ENCODE measurements around the gene HTR3D.

The HTR3D gene

GRCh38 chr3:184015381-184016019, 16.0 kb upstream of the HTR3D start:
- peaks cover 5% of the 10 kb centered on the region for H3K9me3 ChIP-seq (ENCODE audit: insufficient read depth, low read depth, low read length)
- no peak overlapping the region for H2AK5ac ChIP-seq (ENCODE audit: low read length)
- whole genome bisulfite sequencing (ENCODE audit: extremely low coverage, insufficient coverage, insufficient read length) = no CpG with 5 or more reads among the region's 10 CpGs
- no peak overlapping the region for H4K8ac ChIP-seq (ENCODE audit: low read depth, low read length)
- H4K12ac ChIP-seq (ENCODE audit: low read depth, low read length) = no peak overlapping the region
- no peak overlapping the region for H2BK120ac ChIP-seq (ENCODE audit: insufficient read depth, low read length, poor library complexity)
- H2AFZ ChIP-seq (ENCODE audit: insufficient read depth, low read length, poor library complexity) = no peak overlapping the region
- peak overlapping the region; percentile 39 for H3K4ac ChIP-seq (ENCODE audit: low read depth, low read length)
- no peak overlapping the region for H3K9ac ChIP-seq (ENCODE audit: low read length)
- no peak overlapping the region for H3K4me2 ChIP-seq (ENCODE audit: low read length)
- H3K36me3 ChIP-seq (ENCODE audit: control insufficient read depth in 1 of 2, insufficient read depth in 2 of 2, low read length in 2 of 2) = peaks cover 0 to 5% of the 10 kb centered on the region in 2 experiments
- no peak overlapping the region for H3K18ac ChIP-seq (ENCODE audit: low read length)
- H3K79me1 ChIP-seq (ENCODE audit: low read length) = peaks cover 9% of the 10 kb centered on the region
- no peak overlapping the region for H3K14ac ChIP-seq (ENCODE audit: low read length)
- no peak overlapping the region for H4K91ac ChIP-seq (ENCODE audit: low read depth, low read length)
- H3K79me2 ChIP-seq (ENCODE audit: control insufficient read depth, insufficient read depth, low read length, poor library complexity) = peaks cover 11% of the 10 kb centered on the region
- no peak overlapping the region for H2BK5ac ChIP-seq (ENCODE audit: low read depth, low read length, poor library complexity)
- no peak overlapping the region for H3K4me3 ChIP-seq (ENCODE audit: low read depth, low read length)
- no peak overlapping the region for H2BK12ac ChIP-seq (ENCODE audit: low read length)
- no peak overlapping the region for H3K27ac ChIP-seq (ENCODE audit: low read depth, low read length)
- H3K27me3 ChIP-seq (ENCODE audit: insufficient read depth, low read length) = no peaks in the 10 kb centered on the region
- peaks cover 7% of the 10 kb centered on the region in 2 experiments for H3K4me1 ChIP-seq (ENCODE audit: control insufficient read depth in 1 of 2, insufficient read depth in 2 of 2, low read length in 2 of 2)
- no peak overlapping the region for H3K23ac ChIP-seq (ENCODE audit: low read length)
- DNase-seq = no peak

GRCh38 chr3:184016169-184016570, 15.4 kb upstream of the HTR3D start:
- H3K36me3 ChIP-seq (ENCODE audit: control insufficient read depth in 1 of 2, insufficient read depth in 2 of 2, low read length in 2 of 2) = peaks cover 0 to 5% of the 10 kb centered on the region in 2 experiments
- H3K4me2 ChIP-seq (ENCODE audit: low read length) = peak overlapping the region; percentile 4
- no CpG with 5 or more reads among the region's 5 CpGs for WGBS (ENCODE audit: extremely low coverage, insufficient coverage, insufficient read length)
- no peak overlapping the region for H3K4ac ChIP-seq (ENCODE audit: low read depth, low read length)
- no peak overlapping the region for H2BK120ac ChIP-seq (ENCODE audit: insufficient read depth, low read length, poor library complexity)
- no peak overlapping the region for H3K23ac ChIP-seq (ENCODE audit: low read length)
- no peak overlapping the region for H4K8ac ChIP-seq (ENCODE audit: low read depth, low read length)
- H3K27me3 ChIP-seq (ENCODE audit: insufficient read depth, low read length) = no peaks in the 10 kb centered on the region
- no peak overlapping the region for H3K18ac ChIP-seq (ENCODE audit: low read length)
- H2AFZ ChIP-seq (ENCODE audit: insufficient read depth, low read length, poor library complexity) = no peak overlapping the region
- H2BK5ac ChIP-seq (ENCODE audit: low read depth, low read length, poor library complexity) = no peak overlapping the region
- no peak for DNase-seq
- peaks cover 11% of the 10 kb centered on the region for H3K79me2 ChIP-seq (ENCODE audit: control insufficient read depth, insufficient read depth, low read length, poor library complexity)
- H2BK12ac ChIP-seq (ENCODE audit: low read length) = no peak overlapping the region
- H4K91ac ChIP-seq (ENCODE audit: low read depth, low read length) = no peak overlapping the region
- no peak overlapping the region for H3K9ac ChIP-seq (ENCODE audit: low read length)
- H3K79me1 ChIP-seq (ENCODE audit: low read length) = peaks cover 9% of the 10 kb centered on the region
- H4K12ac ChIP-seq (ENCODE audit: low read depth, low read length) = no peak overlapping the region
- no peak overlapping the region for H2AK5ac ChIP-seq (ENCODE audit: low read length)
- H3K14ac ChIP-seq (ENCODE audit: low read length) = no peak overlapping the region
- H3K4me3 ChIP-seq (ENCODE audit: low read depth, low read length) = no peak overlapping the region
- H3K4me1 ChIP-seq (ENCODE audit: control insufficient read depth in 1 of 2, insufficient read depth in 2 of 2, low read length in 2 of 2) = peaks cover 7% of the 10 kb centered on the region in 2 experiments
- H3K27ac ChIP-seq (ENCODE audit: low read depth, low read length) = no peak overlapping the region
- peaks cover 5% of the 10 kb centered on the region for H3K9me3 ChIP-seq (ENCODE audit: insufficient read depth, low read depth, low read length)

DNA sequence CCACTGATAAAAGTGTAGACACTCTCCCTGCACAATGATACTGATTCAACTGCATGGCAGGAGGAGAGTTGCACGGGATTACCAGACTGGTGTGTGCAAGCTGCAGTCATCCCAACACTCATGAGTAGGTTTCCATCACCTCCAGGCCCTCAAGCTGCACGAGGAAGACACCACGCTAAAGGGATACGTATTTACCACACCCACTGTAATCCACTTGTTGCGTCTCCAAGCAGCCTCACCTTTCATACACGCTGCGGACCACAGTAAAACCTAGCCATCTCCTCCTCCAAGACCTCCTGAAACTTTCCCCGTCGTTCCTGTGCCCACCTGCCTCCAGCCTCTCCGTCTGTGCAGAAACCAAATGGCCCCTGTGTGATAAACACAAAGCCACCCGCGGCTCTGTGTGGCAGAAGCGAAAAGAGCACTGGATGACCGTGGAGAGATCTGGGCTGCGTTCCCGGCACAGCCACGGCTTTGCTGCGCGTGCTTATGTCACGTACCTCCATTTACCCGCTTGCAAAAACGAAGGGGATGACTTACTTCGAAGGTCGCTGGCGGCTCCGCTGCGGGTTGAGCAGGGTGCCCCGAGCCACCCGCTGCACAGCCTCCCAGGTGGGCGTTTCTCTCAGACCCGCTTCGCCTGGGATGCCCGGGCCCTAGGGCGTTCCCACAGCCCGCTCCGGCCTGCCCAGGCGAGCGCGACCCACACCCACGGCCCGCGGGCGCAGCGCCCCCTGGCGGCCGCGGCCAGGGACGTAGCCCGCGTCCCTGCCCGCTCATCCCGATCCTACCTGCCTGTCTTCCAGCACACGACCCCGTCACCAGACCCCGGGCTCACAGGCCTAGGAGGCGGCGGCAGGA, 14.5 kb upstream of the HTR3D start:
- peak overlapping the region; percentile 65 for H2BK120ac ChIP-seq (ENCODE audit: insufficient read depth, low read length, poor library complexity)
- no peak overlapping the region for H3K23ac ChIP-seq (ENCODE audit: low read length)
- H3K36me3 ChIP-seq (ENCODE audit: control insufficient read depth in 1 of 2, insufficient read depth in 2 of 2, low read length in 2 of 2) = peaks cover 0 to 5% of the 10 kb centered on the region in 2 experiments
- no peak overlapping the region for H2BK12ac ChIP-seq (ENCODE audit: low read length)
- peak overlapping the region; percentile 52 for H3K4me2 ChIP-seq (ENCODE audit: low read length)
- peak overlapping the region; percentile 85 for H3K14ac ChIP-seq (ENCODE audit: low read length)
- H2BK5ac ChIP-seq (ENCODE audit: low read depth, low read length, poor library complexity) = peak overlapping the region; percentile 43
- peak overlapping the region; percentile 83 for H4K8ac ChIP-seq (ENCODE audit: low read depth, low read length)
- H3K79me2 ChIP-seq (ENCODE audit: control insufficient read depth, insufficient read depth, low read length, poor library complexity) = peaks cover 11% of the 10 kb centered on the region
- peak overlapping the region; percentile 72 for H4K91ac ChIP-seq (ENCODE audit: low read depth, low read length)
- no peaks in the 10 kb centered on the region for H3K27me3 ChIP-seq (ENCODE audit: insufficient read depth, low read length)
- WGBS (ENCODE audit: extremely low coverage, insufficient coverage, insufficient read length) = no CpG with 5 or more reads among the region's 57 CpGs
- peak overlapping the region; percentile 50 for H4K12ac ChIP-seq (ENCODE audit: low read depth, low read length)
- no peak overlapping the region for H3K27ac ChIP-seq (ENCODE audit: low read depth, low read length)
- peaks cover 7% of the 10 kb centered on the region in 2 experiments for H3K4me1 ChIP-seq (ENCODE audit: control insufficient read depth in 1 of 2, insufficient read depth in 2 of 2, low read length in 2 of 2)
- H3K9ac ChIP-seq (ENCODE audit: low read length) = peak overlapping the region; percentile 83
- peak overlapping the region; percentile 70 for H3K4ac ChIP-seq (ENCODE audit: low read depth, low read length)
- peaks cover 5% of the 10 kb centered on the region for H3K9me3 ChIP-seq (ENCODE audit: insufficient read depth, low read depth, low read length)
- H3K4me3 ChIP-seq (ENCODE audit: low read depth, low read length) = peak overlapping the region; percentile 97
- peak overlapping the region; percentile 32 for H2AK5ac ChIP-seq (ENCODE audit: low read length)
- peaks cover 9% of the 10 kb centered on the region for H3K79me1 ChIP-seq (ENCODE audit: low read length)
- H2AFZ ChIP-seq (ENCODE audit: insufficient read depth, low read length, poor library complexity) = peak overlapping the region; percentile 89
- peak overlapping the region; percentile 60 for H3K18ac ChIP-seq (ENCODE audit: low read length)
- DNase-seq = peak; percentile 89 to 92

GRCh38 chr3:184017672-184018423, 13.7 kb upstream of the HTR3D start, which contains the start of gene ABCC5:
Gene ABCC5 (minus strand): TSS chr3:184017884. CDS start chr3:184014392, 3,492 bp downstream.
- H3K23ac ChIP-seq (ENCODE audit: low read length) = no peak within 1 kb of the TSS

More at GRCh38 chr3:184017672-184018423, 13.7 kb upstream of the HTR3D start, which contains the start of gene ABCC5:
- Histone ChIP-seq H2AFZ (ENCODE audit: insufficient read depth, low read length, poor library complexity) (peak within 1 kb of the TSS; percentile 89), H2BK5ac (ENCODE audit: low read depth, low read length, poor library complexity) (peak within 1 kb of the TSS; percentile 43), H2BK120ac (ENCODE audit: insufficient read depth, low read length, poor library complexity) (peak within 1 kb of the TSS; percentile 65), H2BK12ac (ENCODE audit: low read length) (no peak within 1 kb of the TSS), H3K14ac (ENCODE audit: low read length) (peak within 1 kb of the TSS; percentile 85), H3K4ac (ENCODE audit: low read depth, low read length) (peak within 1 kb of the TSS; percentile 70), H4K12ac (ENCODE audit: low read depth, low read length) (peak within 1 kb of the TSS; percentile 50), H3K4me2 (ENCODE audit: low read length) (peak within 1 kb of the TSS; percentile 52), H3K79me1 (ENCODE audit: low read length) (peaks cover 9% of the 10 kb centered on the region), H3K4me3 (ENCODE audit: low read depth, low read length) (peak within 1 kb of the TSS; percentile 97), H3K9me3 (ENCODE audit: insufficient read depth, low read depth, low read length) (peaks cover 5% of the 10 kb centered on the region), H4K8ac (ENCODE audit: low read depth, low read length) (peak within 1 kb of the TSS; percentile 83), H3K27me3 (ENCODE audit: insufficient read depth, low read length) (no peaks in the 10 kb centered on the region), H3K36me3 (ENCODE audit: control insufficient read depth in 1 of 2, insufficient read depth in 2 of 2, low read length in 2 of 2) (peaks cover 0 to 3% of the 10 kb centered on the region in 2 experiments), H4K91ac (ENCODE audit: low read depth, low read length) (peak within 1 kb of the TSS; percentile 72), H3K4me1 (ENCODE audit: control insufficient read depth in 1 of 2, insufficient read depth in 2 of 2, low read length in 2 of 2) (peaks cover 7% of the 10 kb centered on the region in 2 experiments), H3K18ac (ENCODE audit: low read length) (peak within 1 kb of the TSS; percentile 60), H3K79me2 (ENCODE audit: control insufficient read depth, insufficient read depth, low read length, poor library complexity) (peaks cover 11% of the 10 kb centered on the region), H3K27ac (ENCODE audit: low read depth, low read length) (peak within 1 kb of the TSS; percentile 14), H3K9ac (ENCODE audit: low read length) (peak within 1 kb of the TSS; percentile 83), H2AK5ac (ENCODE audit: low read length) (peak within 1 kb of the TSS; percentile 32)
- WGBS (ENCODE audit: extremely low coverage, insufficient coverage, insufficient read length) = no CpG with 5 or more reads among the region's 55 CpGs
- DNase-seq = peak; percentile 91 to 94

Measured in trophoblast cell (in vitro differentiated cells and primary cell).